Activated T-cell treated with anti-CD3 and anti-CD28 coated beads, Interleukin-2, amount 50 U/mL, for 72 hours (primary cell): ENCODE data around the gene ZNF239. TPM values are rescaled to one million over a fixed set of nuclear protein-coding genes. Genes with fewer than 3 reads are reported as not detected.
A peak's percentile ranks its signal among the peaks of the same experiment; 100 is the strongest.
"Not testable (repeated sequence)": the region's sequence is repeated elsewhere in the genome, so short reads cannot be mapped to it uniquely, and the experiment has no call there.

Source experiments
- ATAC-seq, 2 donors: fragments of 150-1000 bp; cut with Tn5 transposase; replicated peaks in 1 of 2; 2 replicates each; pipeline ENCODE4 v1.10.0; 2021; ENCODE audit warnings: moderate library complexity in 2 of 2, mild to moderate bottlenecking in 1 of 2
- DNase-seq, 2 donors: peaks; one replicate each; pipeline ENCODE4 v3.0.0; 2021 to 2022; ENCODE audit warnings: mixed read lengths in 1 of 2
- H3K27ac Mint-ChIP-seq: one replicate; pipeline ENCODE4 v1.8.0; 2022; ENCODE audit warnings: mild to moderate bottlenecking, moderate library complexity, mixed read lengths
- H3K27me3 Mint-ChIP-seq: one replicate; pipeline ENCODE4 v1.8.0; 2022; ENCODE audit warnings: low read depth, mixed read lengths
- H3K36me3 Mint-ChIP-seq, 2 donors: one replicate each; pipeline ENCODE4 v1.8.0; 2022; ENCODE audit warnings: mixed read lengths in 2 of 2, mild to moderate bottlenecking in 1 of 2; ENCODE audit not compliant: insufficient read depth in 2 of 2
- H3K4me1 Mint-ChIP-seq: one replicate; pipeline ENCODE4 v1.8.0; 2022; ENCODE audit warnings: low read depth, mixed read lengths
- H3K4me3 Mint-ChIP-seq, 2 donors: one replicate each; pipeline ENCODE4 v1.8.0; 2022; ENCODE audit warnings: mild to moderate bottlenecking in 2 of 2, mixed read lengths in 2 of 2, moderate library complexity in 2 of 2
- H3K9me3 Mint-ChIP-seq, 2 donors: one replicate each; pipeline ENCODE4 v1.8.0; 2022; ENCODE audit warnings: mixed read lengths in 2 of 2
- total RNA-seq, 2 donors: library from RNA; stranded (reverse); gene quantifications; one replicate each; pipeline ENCODE4 v1.2.3, GENCODE V29; 2022

Gene ZNF239
- total RNA-seq, 2 donors from 2014 or later = 1.3 to 2.6 TPM

DNA sequence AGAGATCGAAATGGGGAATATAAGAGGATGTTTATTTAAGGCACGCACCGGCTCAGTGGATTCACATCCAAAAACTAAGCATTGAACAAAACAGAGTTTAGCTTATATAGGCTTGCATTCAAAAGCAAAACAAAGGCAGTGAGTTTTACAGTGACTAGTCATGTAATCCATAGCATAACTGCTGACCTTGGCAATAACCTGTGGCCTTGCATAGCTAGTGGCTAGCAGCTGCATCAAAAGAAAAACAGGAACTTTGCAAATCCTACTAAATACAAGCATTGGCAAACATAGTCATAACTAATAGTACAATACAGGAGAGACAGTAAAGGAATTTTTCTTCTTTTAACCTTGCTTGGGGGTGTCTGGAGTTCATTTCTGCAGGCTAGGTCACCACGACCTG lies 22.1 kb upstream of the ZNF239 start:
- peaks cover 10% of the 10 kb centered on the region for H3K27me3 Mint-ChIP-seq
- ATAC-seq (no peak), DNase-seq (no peak)

DNA sequence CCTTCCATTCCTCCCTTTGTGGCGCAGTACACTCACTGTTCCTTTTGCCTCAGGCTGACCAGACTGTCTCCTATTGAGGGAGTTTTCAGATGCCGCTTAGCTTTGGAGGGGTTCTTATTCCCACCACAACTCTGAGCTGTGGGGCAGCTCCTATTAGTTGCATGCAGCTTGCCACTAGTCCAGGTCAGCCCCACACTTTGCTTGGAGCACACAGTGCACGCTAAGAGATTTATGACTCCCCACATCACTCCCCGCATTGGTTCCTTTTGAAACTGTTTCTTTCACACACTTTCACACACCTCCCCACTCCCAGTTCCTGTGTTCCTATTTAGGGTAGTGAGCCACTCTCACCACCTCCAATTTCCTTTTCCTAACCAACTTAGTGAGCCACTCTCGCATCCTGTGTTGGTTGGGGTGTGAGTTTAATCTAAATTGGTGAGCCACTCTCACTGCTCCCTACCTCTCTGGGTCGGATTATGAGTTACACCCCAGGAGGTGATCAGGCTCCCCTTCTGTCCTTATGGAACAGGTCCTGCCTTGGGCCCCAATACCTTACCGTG lies 21.4 kb upstream of the ZNF239 start:
- Mint-ChIP-seq H3K27me3 (peaks cover 10% of the 10 kb centered on the region), H3K9me3 (peaks cover 4 to 8% of the 10 kb centered on the region in 2 donors), H3K4me1 (peaks cover 22% of the 10 kb centered on the region), H3K36me3 (peaks cover 15 to 16% of the 10 kb centered on the region in 2 donors), H3K4me3 (peak overlapping the region; percentile 73 to 75), H3K27ac (no peak overlapping the region)
- DNase-seq (peak; percentile 31 to 40), ATAC-seq (peak; percentile 76 to 80)

More for the DNA sequence above, 22.1 kb upstream of the ZNF239 start:
- Mint-ChIP-seq H3K4me3 (no peak overlapping the region), H3K36me3 (peaks cover 12 to 15% of the 10 kb centered on the region in 2 donors), H3K9me3 (peaks cover 4 to 7% of the 10 kb centered on the region in 2 donors), H3K4me1 (peaks cover 22% of the 10 kb centered on the region), H3K27ac (no peak overlapping the region)

- DNase-seq (peak; percentile 43 to 46), ATAC-seq (peak; percentile 85 to 86)
- Mint-ChIP-seq H3K27ac (no peak overlapping the region), H3K36me3 (peaks cover 17% of the 10 kb centered on the region in 2 donors), H3K9me3 (peaks cover 4 to 10% of the 10 kb centered on the region in 2 donors), H3K4me1 (peaks cover 22% of the 10 kb centered on the region), H3K27me3 (peaks cover 10% of the 10 kb centered on the region), H3K4me3 (peak overlapping the region; percentile 73 to 75)
Measured at GRCh38 chr10:43594944-43595589, 20.7 kb upstream of the ZNF239 start.

DNA sequence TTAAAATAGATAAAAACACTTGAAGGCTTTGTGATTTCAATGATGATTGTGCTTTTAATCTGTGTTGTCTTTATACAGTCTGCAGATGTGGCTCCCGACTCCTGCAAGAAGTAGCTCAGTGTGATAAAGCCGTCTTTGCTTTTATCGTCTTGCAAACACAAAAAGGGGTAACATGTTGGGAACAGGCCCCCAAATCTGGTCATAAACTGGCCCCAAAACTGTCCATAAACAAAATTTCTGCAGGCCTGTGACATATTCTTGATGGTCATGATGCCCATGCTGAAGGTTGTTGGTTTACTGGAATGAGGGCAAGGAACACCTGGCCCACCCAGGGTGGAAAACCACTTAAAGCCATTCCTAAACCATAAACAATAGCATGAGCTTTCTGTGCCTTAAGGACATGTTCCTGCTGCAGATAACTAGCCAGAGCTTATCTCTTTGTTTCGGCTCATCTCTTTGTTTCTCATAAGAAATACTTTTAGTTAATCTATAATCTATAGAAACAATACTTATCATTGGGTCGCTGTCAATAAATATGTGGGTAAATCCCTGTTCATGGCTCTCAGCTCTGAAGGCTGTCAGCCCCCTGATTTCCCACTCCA lies 17.0 kb upstream of the ZNF239 start:
- DNase-seq = no peak
- Mint-ChIP-seq H3K27ac (no peak overlapping the region), H3K4me1 (peaks cover 20% of the 10 kb centered on the region), H3K27me3 (peaks cover 15% of the 10 kb centered on the region), H3K4me3 (no peak overlapping the region), H3K36me3 (peaks cover 12 to 17% of the 10 kb centered on the region in 2 donors), H3K9me3 (peaks cover 4 to 10% of the 10 kb centered on the region in 2 donors)
- ATAC-seq = no peak

GRCh38 chr10:43586730-43587115 lies 12.3 kb upstream of the ZNF239 start:
- not testable (repeated sequence) for H3K4me3 Mint-ChIP-seq, H3K9me3 Mint-ChIP-seq, H3K36me3 Mint-ChIP-seq, H3K27ac Mint-ChIP-seq, ATAC-seq, DNase-seq, H3K27me3 Mint-ChIP-seq
- peaks cover 10% of the 10 kb centered on the region for H3K4me1 Mint-ChIP-seq

GRCh38 chr10:43585981-43586729 lies 11.7 kb upstream of the ZNF239 start:
- H3K9me3 Mint-ChIP-seq = peaks cover 0 to 3% of the 10 kb centered on the region in 2 donors
- no peak overlapping the region for H3K4me3 Mint-ChIP-seq
- H3K27ac Mint-ChIP-seq = no peak overlapping the region
- peaks cover 5% of the 10 kb centered on the region for H3K27me3 Mint-ChIP-seq
- DNase-seq (no peak), ATAC-seq (no peak)
- peaks cover 1 to 2% of the 10 kb centered on the region in 2 donors for H3K36me3 Mint-ChIP-seq
- peaks cover 10% of the 10 kb centered on the region for H3K4me1 Mint-ChIP-seq

- Mint-ChIP-seq H3K4me1 (peaks cover 10% of the 10 kb centered on the region), H3K9me3 (no peaks in the 10 kb centered on the region), H3K36me3 (no peaks in the 10 kb centered on the region), H3K27me3 (peaks cover 5% of the 10 kb centered on the region), H3K4me3 (no peak overlapping the region), H3K27ac (no peak overlapping the region)
- DNase-seq (no peak), ATAC-seq (no peak)
Measured at GRCh38 chr10:43585046-43585445, 10.6 kb upstream of the ZNF239 start.

DNA sequence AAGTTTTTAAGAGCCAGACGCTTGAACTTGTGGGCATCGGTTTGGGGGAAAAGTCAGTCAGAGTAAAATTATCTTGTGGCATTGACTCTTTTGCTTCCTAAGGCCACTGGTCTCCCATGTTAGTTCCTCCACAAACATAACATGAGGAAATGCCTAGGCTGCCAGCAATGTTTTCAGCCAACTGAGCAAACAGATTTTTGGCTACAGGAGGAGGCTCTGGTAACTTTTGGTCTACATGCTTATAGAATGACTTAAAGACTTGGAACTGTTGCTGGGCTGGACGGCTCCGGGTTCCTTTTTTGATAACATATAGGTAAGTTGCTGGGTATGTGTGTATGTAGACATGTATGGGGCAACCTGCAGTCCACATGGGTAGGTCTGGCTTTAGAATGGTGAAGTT lies 9.6 kb upstream of the ZNF239 start:
- peaks cover 0 to 2% of the 10 kb centered on the region in 2 donors for H3K9me3 Mint-ChIP-seq
- H3K4me1 Mint-ChIP-seq = peaks cover 10% of the 10 kb centered on the region
- no peak overlapping the region for H3K4me3 Mint-ChIP-seq
- peaks cover 0 to 2% of the 10 kb centered on the region in 2 donors for H3K36me3 Mint-ChIP-seq
- ATAC-seq = no peak
- DNase-seq = no peak
- peaks cover 5% of the 10 kb centered on the region for H3K27me3 Mint-ChIP-seq
- no peak overlapping the region for H3K27ac Mint-ChIP-seq

DNA sequence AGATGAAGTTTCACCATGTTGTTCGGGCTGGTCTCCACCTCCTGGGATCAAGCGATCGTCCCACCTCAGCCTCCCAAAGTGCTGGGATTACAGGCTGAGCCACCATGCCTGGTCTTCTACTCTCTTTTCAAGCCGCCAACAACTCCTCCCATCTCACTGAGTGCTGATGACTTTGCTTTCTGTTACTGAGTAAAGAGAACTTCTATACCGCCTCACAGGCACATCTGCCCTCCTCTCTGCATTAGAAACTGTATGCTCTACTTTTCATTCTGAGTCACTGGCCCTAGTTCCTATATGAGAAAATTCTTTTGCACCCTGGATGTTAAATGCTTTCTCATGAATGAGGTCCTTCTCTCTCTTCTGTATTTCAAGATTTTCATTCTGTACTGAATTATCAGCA lies 2.2 kb upstream of the ZNF239 start:
- H3K27me3 Mint-ChIP-seq = no peaks in the 10 kb centered on the region
- H3K4me1 Mint-ChIP-seq = peaks cover 36% of the 10 kb centered on the region
- ATAC-seq = peak in 1 of 2 donors; percentile 58
- H3K9me3 Mint-ChIP-seq = peaks cover 17 to 23% of the 10 kb centered on the region in 2 donors
- peak overlapping the region; percentile 55 for H3K27ac Mint-ChIP-seq
- no peak for DNase-seq
- peaks cover 20 to 28% of the 10 kb centered on the region in 2 donors for H3K36me3 Mint-ChIP-seq
- H3K4me3 Mint-ChIP-seq = peak overlapping the region; percentile 46 to 61

- Mint-ChIP-seq H3K4me1 (peaks cover 36% of the 10 kb centered on the region), H3K9me3 (peaks cover 17 to 23% of the 10 kb centered on the region in 2 donors), H3K36me3 (peaks cover 20 to 28% of the 10 kb centered on the region in 2 donors), H3K27ac (peak overlapping the region; percentile 43), H3K27me3 (no peaks in the 10 kb centered on the region), H3K4me3 (peak overlapping the region; percentile 46 to 48)
- no peak for ATAC-seq
- no peak for DNase-seq
Measured at GRCh38 chr10:43576062-43576461, 1.6 kb upstream of the ZNF239 start.

DNA sequence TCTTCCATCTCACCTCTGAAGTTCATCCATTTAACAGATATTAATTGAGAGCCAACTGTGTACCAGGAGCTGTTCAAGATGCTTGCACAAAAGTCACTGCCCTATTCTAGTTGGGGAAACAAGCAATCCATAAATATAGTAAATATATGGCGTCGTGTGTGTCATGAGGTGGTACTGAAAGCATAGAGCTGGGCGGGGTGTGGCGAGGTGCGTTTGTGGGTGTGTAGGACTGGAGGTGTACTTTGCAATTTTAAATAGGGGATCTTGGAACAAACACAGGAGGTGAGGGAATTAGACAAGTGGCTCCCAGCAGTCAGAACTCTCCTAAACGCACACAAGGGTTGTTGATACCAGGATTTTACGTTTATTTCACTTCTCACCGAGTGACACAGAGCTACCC lies 490 bp upstream of the ZNF239 start:
- H3K9me3 Mint-ChIP-seq = peaks cover 17 to 23% of the 10 kb centered on the region in 2 donors
- no peaks in the 10 kb centered on the region for H3K27me3 Mint-ChIP-seq
- peak overlapping the region; percentile 75 for H3K27ac Mint-ChIP-seq
- peaks cover 36% of the 10 kb centered on the region for H3K4me1 Mint-ChIP-seq
- H3K36me3 Mint-ChIP-seq = peaks cover 20 to 30% of the 10 kb centered on the region in 2 donors
- peak overlapping the region; percentile 81 to 90 for H3K4me3 Mint-ChIP-seq
- peak in 1 of 2 donors; percentile 3 for DNase-seq
- ATAC-seq = no peak

DNA sequence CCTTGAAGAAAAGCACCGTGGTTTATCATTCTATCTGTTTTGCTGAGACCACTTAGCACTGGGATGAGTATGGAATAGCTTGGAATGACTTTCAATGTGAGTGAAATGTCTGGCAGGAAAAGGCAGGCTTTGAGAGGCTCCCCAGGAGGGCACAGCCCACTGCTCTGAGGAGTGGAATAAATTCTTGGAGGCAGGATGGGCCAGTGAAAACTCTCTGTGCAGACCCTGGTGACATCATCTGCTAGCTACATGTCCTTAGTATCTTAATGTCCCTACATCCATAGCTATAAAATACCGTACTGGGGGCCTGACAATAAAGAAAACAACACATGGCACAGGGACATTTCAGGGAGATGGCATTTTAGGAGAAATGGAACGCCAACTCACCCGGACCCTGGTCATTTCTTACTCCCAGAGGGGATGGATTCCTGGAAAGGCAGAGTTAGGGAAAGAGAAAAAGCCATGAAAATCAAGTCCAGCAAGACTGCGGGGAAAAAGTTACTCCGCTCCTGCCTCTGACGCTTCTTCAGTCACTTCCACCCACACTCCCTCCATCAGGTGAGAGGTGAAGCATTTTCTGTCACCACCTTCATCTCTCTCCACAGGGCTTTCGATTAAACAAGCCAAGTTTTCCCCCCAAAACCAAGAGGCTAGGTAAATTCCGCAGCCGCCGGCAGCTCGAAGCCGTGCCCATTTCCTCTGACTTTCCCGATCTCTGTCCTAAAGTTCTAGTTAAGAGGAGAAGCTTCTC lies 991 bp downstream of the ZNF239 start:
- peak overlapping the region; percentile 52 to 63 for H3K4me3 Mint-ChIP-seq
- DNase-seq (no peak), ATAC-seq (no peak)
- no peaks in the 10 kb centered on the region for H3K27me3 Mint-ChIP-seq
- H3K9me3 Mint-ChIP-seq = peaks cover 15 to 22% of the 10 kb centered on the region in 2 donors
- H3K27ac Mint-ChIP-seq = no peak overlapping the region
- peaks cover 20 to 27% of the 10 kb centered on the region in 2 donors for H3K36me3 Mint-ChIP-seq
- H3K4me1 Mint-ChIP-seq = peaks cover 36% of the 10 kb centered on the region
